Measurements from ENCODE around the gene SNPH. TPM values are rescaled to one million over a fixed set of nuclear protein-coding genes. Genes with fewer than 3 reads are reported as not detected.

The SNPH gene
- total RNA-seq, 2 experiments from 2014 or later, result 12.8 to 13.0 TPM

- no peak overlapping the region for H3K27ac Mint-ChIP-seq
- ChIA-PET POLR2A (no interaction called here), CTCF (no interaction called here)
- H3K4me1 Mint-ChIP-seq (ENCODE audit: low read depth), result peaks cover 39% of the 10 kb centered on the region
- H3K36me3 Mint-ChIP-seq (ENCODE audit: low read depth), result peaks cover 18% of the 10 kb centered on the region
- H3K4me1 ChIP-seq (ENCODE audit: insufficient read depth, low read length), result peaks cover 4% of the 10 kb centered on the region
- H3K27me3 ChIP-seq (ENCODE audit: control insufficient read depth in 1 of 2, insufficient read depth in 2 of 2, low read length in 2 of 2), result no peaks in the 10 kb centered on the region
- H3K27ac ChIP-seq (ENCODE audit: low read depth in 1 of 2, low read length in 2 of 2), result no peak overlapping the region
- no peaks in the 10 kb centered on the region for H3K27me3 Mint-ChIP-seq
- TF ChIP-seq CTCF (IDR thresholded peaks at IDR 0.05), result no peak
- H3K9me3 ChIP-seq (ENCODE audit: control insufficient read depth in 1 of 2, insufficient read depth in 1 of 2, low read length in 2 of 2), result no peaks in the 10 kb centered on the region
- H3K4me3 Mint-ChIP-seq, result no peak overlapping the region
- DNase-seq, result no peak
- H3K36me3 ChIP-seq (ENCODE audit: insufficient read depth, low read length), result peaks cover 11% of the 10 kb centered on the region
- intact Hi-C loops (cut with DNase I, micrococcal nuclease), result no loop called here
- ATAC-seq (ENCODE audit: poor library complexity), result no peak
- H3K4me3 ChIP-seq (ENCODE audit: low read length), result no peak overlapping the region
- H3K9me3 Mint-ChIP-seq, result no peaks in the 10 kb centered on the region
Observed at GRCh38 chr20:1294497-1294896, 28.4 kb downstream of the SNPH start.

GRCh38 chr20:1295276-1295930 is 29.3 kb downstream of the SNPH start:
- Mint-ChIP-seq H3K27ac (no peak overlapping the region), H3K27me3 (no peaks in the 10 kb centered on the region), H3K9me3 (no peaks in the 10 kb centered on the region), H3K36me3 (ENCODE audit: low read depth) (peaks cover 22% of the 10 kb centered on the region), H3K4me1 (ENCODE audit: low read depth) (peaks cover 44% of the 10 kb centered on the region), H3K4me3 (no peak overlapping the region)
- Histone ChIP-seq H3K36me3 (ENCODE audit: insufficient read depth, low read length) (peaks cover 13% of the 10 kb centered on the region), H3K27me3 (ENCODE audit: control insufficient read depth in 1 of 2, insufficient read depth in 2 of 2, low read length in 2 of 2) (no peaks in the 10 kb centered on the region), H3K4me3 (ENCODE audit: low read length) (no peak overlapping the region), H3K4me1 (ENCODE audit: insufficient read depth, low read length) (peaks cover 13% of the 10 kb centered on the region), H3K27ac (ENCODE audit: low read depth in 1 of 2, low read length in 2 of 2) (no peak overlapping the region), H3K9me3 (ENCODE audit: control insufficient read depth in 1 of 2, insufficient read depth in 1 of 2, low read length in 2 of 2) (no peaks in the 10 kb centered on the region)
- ChIA-PET POLR2A (interaction anchor here (0.6 kb wide), 1 partner anchor 78 kb away, joined by 3 read pairs; no protein-coding TSS in a partner anchor), CTCF (no interaction called here)
- intact Hi-C loops (cut with DNase I, micrococcal nuclease), result no loop called here
- ATAC-seq (ENCODE audit: poor library complexity) (no peak), DNase-seq (no peak)
- no peak for TF ChIP-seq CTCF (IDR thresholded peaks at IDR 0.05)

GRCh38 chr20:1296117-1296610 is 30.1 kb downstream of the SNPH start:
- Histone ChIP-seq H3K4me1 (ENCODE audit: insufficient read depth, low read length) (peaks cover 21% of the 10 kb centered on the region), H3K9me3 (ENCODE audit: control insufficient read depth in 1 of 2, insufficient read depth in 1 of 2, low read length in 2 of 2) (no peaks in the 10 kb centered on the region), H3K27ac (ENCODE audit: low read depth in 1 of 2, low read length in 2 of 2) (no peak overlapping the region), H3K27me3 (ENCODE audit: control insufficient read depth in 1 of 2, insufficient read depth in 2 of 2, low read length in 2 of 2) (no peaks in the 10 kb centered on the region), H3K4me3 (ENCODE audit: low read length) (no peak overlapping the region), H3K36me3 (ENCODE audit: insufficient read depth, low read length) (peaks cover 13% of the 10 kb centered on the region)
- ATAC-seq (ENCODE audit: poor library complexity) (no peak), DNase-seq (no peak)
- ChIA-PET CTCF (no interaction called here), POLR2A (no interaction called here)
- peaks cover 27% of the 10 kb centered on the region for H3K36me3 Mint-ChIP-seq (ENCODE audit: low read depth)
- H3K9me3 Mint-ChIP-seq, result no peaks in the 10 kb centered on the region
- no peak for TF ChIP-seq CTCF (IDR thresholded peaks at IDR 0.05)
- H3K27ac Mint-ChIP-seq, result no peak overlapping the region
- intact Hi-C loops (cut with DNase I, micrococcal nuclease), result no loop called here
- peaks cover 43% of the 10 kb centered on the region for H3K4me1 Mint-ChIP-seq (ENCODE audit: low read depth)
- no peak overlapping the region for H3K4me3 Mint-ChIP-seq
- H3K27me3 Mint-ChIP-seq, result no peaks in the 10 kb centered on the region

All from CD4-positive, alpha-beta T cell (primary cell).